GM19463 (cell line): Measurements from ENCODE around the gene GABBR2.

ENCODE experiments used
- ATAC-seq: cut with Tn5 transposase; IDR thresholded peaks from one replicate; pipeline ENCODE4 v1.9.1; 2021; ENCODE audit warnings: mild to moderate bottlenecking, moderate library complexity; ENCODE audit not compliant: unreplicated experiment

The GABBR2 gene

DNA sequence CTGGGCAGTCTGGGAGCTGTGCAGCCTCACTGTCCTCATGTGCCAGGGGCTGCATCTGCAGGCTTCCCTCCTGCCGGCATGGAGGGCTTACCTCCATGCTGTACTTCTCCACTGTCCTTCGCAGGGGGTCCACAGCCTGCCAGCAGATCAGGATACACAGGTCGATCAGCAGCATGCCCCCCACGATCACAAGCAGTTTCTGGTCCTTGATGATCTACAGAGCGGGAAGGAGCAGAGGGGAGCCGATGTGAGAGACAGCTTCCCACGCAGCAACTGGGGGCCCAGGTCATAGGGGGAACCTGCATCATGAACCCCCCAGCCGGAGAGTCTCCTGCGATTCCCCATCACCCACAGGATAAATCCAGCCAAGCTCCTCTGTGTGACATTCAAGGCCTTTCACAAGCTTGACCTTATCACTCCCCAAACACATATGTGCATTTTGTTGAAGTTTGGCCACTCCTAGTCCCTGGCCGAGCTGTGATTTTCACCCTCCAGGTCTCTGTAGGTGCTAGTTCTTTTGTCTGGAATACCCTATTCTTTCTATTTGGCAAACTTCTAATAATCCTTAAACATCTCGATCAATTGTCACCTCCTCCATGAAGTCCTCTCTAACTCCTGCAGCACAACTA lies 346.0 kb downstream of the GABBR2 start:
- no peak for ATAC-seq

DNA sequence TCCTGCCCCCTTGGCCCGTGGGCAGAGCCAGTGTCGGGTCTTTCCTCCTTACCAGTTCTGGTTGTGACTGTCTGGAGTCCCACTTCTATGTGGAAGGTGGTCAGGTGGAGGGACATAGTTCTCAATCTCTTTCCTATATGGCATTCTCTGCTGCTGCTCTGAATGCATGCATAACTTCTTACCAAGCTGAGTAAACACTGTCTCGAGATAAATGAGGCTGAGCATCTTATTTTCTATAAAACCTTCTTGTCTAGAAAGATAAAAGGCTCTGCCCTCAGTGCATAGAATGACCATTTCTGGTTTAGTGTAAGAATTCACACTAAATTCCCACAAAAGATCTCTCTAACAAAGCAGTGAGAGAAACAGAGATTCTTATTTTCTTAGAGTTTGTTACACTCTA lies 347.1 kb downstream of the GABBR2 start:
- no peak for ATAC-seq

DNA sequence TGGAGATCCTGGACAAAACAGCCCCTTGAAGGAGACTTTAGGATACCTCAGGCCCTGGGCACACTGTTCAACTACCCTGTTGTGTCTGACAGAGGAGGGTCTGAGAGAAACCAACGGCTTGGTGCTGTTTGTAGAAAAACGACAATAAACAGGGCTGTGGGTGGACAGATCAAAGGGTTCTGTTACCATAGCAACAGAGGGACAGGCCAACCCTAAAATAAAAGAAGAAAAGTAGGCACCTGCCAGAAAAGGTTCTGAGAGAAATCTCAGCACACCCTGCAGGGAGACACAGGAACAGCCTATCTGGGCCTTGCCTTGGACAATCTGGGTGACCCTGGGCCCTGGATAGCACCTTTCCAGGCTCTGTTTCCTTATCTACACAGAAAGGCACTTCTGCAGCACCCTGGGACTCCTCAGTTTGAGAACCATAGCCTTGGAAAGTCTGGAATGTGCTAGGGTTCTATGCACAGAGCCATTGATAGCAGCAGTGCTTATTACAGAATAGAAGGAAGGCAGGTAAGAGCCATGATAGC lies 348.5 kb downstream of the GABBR2 start:
- ATAC-seq, result no peak

DNA sequence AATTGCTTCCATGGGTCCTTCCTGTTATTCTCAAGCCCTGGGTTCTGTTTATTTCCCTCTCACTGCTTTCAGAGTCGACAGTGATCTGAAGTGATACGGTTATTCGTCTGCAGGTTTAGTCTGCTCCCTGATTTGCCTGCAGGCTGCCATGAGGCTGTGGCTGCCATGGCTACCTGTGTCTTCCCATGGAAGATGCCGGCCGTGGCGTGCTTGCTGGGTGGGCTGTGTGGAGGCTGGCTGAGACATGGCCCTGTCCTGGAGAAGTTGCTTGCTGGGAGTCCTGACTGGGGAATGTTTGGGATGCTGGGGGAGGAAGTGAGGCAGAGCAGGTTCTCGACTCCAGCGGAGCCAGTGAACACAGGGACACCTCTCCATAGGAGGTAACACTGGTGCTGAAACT lies 349.2 kb downstream of the GABBR2 start:
- ATAC-seq, result no peak

DNA sequence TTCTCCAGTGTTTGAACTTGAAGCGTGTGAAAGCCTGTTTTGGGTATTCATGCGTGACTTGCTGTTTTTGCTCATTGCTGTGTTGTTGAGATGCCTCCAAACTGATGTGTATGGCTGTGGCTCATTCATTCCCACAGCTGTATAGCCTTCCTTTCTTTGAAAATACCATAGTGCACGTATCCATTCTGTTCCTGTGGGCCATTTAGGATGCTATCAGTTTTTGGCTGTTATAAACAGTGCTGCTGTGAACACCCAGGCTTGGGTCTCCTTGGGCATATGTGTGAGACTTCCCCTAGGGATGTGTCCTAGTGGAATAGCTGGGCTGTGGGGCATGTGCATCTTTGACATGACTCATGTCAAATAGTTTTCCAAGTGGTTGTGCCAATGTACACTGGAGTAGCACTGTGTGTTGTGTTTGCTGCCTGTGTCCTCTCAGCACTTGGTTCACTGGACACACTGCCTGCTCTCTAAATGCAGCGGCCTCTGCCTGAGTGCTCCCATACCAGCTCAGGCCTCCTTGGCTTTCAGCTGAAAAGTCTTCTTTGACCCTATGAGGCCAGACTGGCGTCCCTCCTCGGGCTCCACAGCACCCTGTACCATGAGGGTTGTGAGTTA lies 350.7 kb downstream of the GABBR2 start:
- no peak for ATAC-seq

DNA sequence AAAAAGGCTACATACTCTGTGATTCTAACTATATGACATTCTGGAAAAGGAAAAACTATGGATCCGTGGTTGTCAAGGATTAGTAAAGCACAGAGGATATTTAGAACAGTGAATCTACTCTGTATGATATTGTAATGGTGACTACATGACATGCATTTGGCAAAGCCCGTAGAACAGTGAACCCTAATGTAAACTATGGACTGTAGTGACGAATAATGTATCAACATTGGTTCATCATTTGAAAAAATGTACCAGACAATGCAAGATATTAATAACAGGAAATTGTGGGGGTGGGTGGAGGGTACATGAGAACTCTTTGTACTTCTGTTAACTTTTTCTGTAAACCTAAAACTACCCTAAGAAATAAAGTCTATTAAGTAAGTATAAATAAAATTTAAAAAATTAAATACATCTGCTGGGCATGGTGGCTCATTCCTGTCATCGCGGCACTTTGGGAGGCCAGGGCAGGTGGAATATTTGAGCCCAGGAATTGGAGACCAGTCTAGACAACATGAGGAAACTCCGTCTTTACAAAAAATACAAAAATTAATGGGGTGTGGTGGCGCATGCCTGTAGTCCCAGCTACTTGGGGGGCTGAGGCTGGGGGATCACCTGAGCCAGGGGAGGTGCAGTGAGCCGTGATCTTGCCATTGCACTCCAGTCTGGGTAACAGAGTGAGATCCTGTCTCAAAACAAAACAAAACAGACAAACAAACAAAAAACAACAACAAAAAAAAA lies 351.6 kb downstream of the GABBR2 start:
- no peak for ATAC-seq

DNA sequence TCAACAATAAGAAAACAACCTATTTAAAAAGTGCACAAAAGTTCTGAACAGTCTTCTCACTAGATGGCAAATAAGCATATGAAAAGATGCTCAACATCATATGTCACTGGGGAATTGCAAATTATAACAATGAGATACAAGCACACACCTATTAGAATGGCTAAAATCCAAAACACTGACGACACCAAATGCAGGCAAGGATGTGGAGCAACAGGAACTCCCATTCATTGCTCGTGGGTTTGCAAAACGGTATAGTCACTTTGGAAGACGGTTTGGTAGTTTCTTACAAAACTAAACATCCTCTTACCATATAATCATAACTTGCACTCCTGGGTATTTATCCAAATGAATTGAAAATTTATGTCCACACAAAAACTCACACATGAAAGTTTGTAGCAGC lies 352.4 kb downstream of the GABBR2 start:
- ATAC-seq, result no peak

DNA sequence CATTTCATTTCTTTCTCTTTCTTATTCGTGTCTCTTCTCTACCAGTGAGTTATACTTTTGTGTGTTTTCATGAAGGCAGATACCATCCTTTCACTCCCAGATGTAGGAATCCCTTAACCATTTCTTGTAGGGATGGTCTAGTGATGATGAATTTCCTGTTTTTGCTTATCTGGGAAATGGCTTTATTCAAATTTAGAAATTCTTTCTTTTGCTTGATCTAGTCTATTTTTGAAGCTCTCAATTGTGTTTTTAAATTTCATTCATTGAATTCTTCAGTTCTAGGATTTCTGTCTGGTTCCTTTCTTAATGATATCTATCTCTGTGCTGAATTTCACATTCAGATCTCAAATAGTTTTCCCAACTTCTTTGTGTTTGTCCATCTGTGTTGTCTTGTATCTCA lies 357.4 kb downstream of the GABBR2 start:
- no peak for ATAC-seq

DNA sequence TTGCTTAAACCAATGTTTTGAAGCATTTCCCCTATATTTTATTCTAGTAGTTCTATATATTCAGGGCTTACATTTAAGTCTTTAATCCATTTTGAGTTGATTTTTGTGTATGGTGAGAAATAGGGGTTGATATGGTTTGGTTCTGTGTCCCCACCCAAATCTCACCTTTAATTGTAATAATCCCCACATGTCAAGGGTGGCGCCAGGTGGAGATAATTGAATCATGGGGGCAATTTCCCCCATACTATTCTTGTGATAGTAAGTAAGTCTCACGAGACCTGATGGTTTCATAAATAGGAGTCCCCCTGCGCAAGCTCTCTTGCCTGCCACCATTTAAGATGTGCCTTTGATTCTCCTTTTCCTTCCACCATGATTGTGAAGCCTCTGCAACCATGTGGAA lies 361.1 kb downstream of the GABBR2 start:
- ATAC-seq, result no peak

DNA sequence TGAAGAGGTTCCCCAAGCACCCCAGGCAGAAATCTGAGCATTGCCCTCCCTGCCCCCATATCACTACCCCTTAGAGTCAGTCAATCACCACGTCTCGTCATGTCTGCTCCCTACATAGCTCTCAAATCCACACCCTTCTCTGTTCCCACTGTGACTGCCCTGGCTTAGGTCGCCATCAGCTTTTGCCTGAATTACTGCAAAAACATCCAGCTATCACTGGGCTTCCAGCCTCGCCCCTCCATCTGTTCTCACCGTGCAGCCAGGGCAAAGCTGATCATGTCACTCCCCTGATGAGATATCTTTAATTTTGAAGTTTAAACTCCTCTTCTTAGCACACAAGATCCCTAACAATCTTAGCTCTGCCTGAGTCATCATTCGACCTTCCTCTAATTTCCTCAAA lies 363.7 kb downstream of the GABBR2 start:
- ATAC-seq, result no peak

DNA sequence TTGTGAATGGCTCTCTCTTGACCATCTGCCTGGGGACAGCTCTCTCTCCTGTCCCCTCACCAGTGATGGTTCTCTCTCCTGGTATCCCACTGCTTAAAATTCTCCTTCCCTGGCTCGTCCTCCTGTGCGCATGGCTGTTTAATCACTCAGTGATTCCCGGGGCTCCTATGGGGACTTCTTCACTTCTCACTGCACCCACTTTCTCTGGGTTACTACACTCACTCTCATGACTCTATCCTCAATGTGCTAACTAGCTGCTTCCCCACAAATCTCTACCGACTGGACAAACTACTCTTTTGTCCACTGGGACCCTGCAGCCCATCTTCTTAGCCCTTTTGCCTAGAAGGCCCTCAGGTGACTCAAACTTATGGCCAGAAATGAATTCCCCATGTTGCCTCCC lies 364.2 kb downstream of the GABBR2 start:
- ATAC-seq, result no peak

DNA sequence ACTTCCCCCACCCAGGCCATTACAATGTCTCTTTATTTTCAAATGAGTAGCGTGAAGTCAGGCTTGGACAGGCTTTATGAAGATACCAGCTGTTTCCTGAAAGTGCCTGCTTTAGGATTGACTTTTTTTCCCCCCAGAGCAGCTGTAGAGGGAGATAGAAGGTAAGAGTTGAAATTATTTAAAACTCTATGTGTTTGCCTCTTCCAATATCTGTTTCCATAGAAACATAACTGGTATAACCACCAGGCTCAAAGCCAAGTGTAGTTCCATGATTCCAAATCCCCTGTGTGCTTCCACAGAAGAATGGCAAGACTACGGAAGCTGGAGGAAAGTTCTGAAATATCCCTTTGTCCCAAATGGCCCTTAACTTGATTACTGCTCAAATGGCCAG lies 365.9 kb downstream of the GABBR2 start:
- ATAC-seq, result no peak

DNA sequence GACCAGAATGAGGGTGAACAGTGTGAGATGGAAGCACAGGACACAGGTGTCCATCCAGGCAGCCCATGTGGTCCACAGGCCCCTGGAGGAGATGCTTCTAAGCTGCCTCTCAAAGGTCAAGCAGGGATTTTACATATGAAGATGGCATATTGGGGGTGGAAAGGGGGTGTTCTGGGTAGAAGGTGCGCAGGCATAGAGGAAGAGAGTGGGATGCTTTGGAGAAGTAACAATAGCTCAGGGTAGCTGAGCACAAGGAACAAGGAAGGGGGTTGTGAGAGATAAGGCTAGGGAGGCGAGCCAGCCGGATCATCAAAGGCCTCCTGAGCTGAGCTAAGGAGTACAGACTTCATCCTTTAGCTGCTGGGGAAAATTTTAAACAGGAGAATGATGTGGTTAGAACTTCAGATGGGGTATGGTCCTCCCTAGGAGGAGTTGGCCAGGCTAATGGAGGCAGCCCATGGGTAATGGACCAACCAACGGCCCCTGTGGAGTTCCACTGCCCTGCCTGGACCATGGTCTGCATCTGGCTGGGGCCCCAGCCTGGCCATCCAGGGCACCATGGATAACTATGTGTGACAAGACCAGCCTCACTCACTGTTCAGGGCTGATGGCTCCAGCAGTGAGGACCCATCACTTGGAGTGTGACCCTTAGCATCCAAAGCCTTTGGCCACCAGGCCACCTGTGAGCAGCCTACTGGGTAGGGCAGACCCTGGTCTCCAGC lies 366.5 kb downstream of the GABBR2 start:
- no peak for ATAC-seq

DNA sequence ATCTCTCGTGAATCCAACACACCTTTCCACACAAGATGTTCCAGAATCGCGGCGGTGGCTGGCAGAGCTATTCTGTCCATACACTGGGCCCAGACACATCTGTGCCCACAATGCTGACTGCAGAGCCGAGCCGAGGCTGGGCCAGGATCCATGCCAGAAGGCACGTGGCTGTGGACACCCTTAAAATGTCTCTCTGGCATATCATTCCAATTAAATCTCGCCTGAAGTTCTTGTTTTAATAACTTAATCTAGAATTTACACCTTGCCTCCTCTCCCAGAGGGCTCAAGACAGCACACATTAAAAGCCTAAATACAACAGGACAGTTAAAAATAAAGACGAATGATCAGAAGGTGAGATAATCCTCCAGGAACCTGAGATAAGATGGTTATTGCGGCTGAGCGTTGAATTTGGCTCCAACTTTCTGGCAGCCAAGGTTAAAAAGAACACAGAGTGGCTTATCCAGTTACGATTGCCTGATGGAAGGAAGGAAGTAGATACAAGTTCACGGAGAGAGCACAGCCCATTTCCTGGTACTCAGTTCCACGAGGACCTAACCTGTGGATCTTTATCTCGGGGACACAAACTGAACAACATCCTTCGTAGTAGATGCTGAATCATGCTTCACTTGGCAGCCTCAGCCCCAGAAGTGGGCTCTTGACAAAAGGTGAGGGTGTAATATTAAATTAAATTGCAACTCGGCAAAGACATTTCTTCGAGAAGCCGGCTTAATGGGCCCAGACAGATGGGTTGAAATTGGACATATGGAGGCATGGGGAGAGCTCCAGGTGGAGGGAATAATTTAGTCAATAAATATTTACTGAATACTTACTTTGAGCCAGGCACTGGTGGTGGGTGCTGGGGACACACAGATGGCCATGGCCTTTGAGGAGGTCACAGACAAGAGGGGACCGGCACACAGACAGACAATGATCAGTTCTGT lies 367.3 kb downstream of the GABBR2 start:
- ATAC-seq, result no peak

DNA sequence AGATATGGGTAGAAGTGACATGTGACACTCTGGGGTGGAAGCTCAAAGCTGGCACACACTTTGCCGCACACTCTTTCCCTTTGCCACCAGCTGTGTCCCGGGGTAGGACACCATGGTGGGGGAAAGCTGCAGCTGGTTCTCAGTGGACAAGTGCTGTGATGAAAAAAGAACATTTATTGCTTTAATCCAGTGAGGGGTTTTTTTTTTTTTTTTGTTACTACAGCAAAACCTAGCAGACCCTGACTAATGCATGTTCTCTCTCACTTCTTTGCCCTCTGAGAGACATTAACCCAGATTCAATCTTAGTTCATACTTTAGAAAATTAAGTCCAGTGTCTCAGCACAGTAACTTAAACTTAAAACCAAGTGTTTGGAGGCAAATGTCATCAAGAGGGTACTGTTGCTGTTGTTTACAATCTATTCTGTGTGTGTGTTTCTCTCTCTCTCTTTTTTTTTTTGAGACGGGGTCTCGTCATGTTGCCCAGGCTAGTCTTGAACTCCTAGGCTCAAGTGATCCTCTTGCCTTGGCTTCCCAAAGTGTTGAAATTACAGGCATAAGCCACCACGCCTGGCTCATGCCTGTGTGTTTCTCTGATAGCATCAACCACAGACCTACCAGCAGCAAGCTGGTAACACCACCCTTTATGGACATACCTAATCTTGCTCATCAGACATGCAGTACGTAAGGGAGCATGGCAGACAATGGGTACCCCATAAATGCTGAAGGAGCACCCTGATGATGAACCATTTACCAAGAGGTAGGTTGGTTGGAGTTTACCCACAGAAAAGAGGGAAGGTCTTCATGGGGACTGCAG lies 368.5 kb downstream of the GABBR2 start:
- ATAC-seq, result no peak

DNA sequence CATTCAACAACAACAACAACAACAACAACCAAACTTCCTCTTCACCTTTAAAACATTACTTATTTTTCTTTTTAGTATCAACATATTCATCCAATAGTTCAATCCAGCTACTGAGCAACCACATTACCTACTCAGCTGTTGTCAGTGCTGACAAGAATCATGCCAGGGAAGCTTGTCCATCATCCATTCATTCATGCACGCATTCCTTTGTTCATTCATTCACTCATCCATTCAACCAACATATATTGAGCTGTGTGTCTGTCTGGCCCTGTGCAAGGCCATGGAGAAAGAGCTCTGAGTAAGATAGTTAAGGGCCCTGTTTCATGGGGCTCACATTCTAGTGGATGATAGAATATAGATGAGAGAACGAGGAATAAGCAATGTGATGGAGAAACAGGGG lies 373.1 kb downstream of the GABBR2 start:
- ATAC-seq, result no peak

DNA sequence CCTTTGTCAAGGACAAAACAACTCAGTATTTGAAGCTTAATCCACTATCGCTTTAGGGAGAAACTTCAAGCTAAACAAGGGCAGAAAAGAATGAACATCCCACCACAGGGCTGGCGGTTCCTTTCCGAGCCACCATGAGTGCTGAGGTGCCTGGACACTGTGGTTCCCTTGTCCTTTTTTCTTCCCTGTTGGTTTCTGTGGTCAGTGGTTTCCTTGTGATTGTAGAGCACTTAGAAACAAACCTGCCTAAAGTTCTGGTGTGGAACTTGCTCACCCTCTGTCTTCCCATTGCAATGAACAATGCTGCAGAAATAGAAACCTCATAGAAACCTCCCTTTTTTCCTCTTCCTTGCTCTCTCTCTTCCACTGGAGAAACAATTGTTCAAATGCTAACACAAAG lies 373.9 kb downstream of the GABBR2 start:
- ATAC-seq, result no peak

DNA sequence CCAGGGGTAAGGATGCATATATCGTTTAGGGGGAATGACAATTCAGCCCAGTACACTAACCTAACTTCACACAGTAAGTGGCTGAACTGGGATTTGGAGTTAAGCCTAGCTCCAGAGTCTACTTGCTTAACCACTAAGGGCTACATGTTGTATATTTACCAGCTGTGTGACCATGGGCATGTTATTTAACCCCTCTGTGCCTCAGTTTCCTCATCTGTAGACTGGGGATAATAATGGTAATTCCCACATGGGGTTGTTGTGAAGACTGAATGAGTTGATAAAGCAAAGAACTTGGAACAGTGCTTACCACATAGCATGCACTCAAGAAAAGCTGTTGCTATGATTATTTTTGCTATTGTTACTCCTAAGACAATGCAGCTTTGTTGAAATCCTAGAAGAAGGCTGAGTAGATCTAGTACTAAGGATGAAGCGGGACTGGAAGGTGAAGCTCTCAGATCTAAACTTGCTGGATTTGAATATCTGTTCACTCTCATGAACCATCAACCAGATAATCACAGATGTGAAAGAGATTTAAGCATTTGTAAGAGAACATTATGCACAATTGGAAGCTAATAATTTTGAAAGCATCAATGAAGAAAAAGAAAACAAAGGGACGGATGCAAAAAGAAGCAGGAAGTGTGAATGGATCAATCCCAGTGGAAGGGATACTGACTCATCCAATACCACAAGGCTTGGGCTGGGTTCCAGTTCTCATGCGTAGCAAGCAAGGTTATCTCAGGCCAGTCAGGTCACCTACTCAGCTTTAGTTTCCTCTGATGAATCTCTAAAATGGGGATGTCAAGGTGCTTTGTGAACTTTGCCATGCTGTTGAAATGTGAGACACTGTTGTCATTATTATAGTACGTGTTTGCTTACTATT lies 374.8 kb downstream of the GABBR2 start:
- ATAC-seq, result no peak

DNA sequence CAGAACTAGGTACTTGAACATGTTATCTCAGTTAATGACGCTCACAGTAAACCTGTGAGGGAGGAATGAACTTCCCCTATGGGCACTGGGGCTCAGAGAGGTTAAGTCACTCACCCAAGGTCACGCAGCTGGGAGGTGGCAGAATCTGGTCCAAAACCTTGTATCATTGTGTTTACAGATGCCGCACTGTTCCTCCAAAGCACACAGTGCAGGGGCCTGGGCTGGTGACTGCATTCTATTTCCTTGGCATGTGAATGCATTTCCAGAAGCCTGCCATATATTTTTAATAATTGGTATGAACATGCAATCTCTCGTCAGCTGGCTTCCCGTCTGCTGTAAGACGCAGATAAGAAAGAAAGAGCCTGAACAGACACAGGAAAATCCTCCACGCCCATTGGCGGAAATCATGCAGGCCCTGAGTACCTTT lies 376.3 kb downstream of the GABBR2 start:
- no peak for ATAC-seq
